ENCODE data around the gene DAP3. TPM values are rescaled to one million over a fixed set of nuclear protein-coding genes. Genes with fewer than 3 reads are reported as not detected.
"Not testable (repeated sequence)": the region's sequence is repeated elsewhere in the genome, so short reads cannot be mapped to it uniquely, and the experiment has no call there.

The DAP3 gene
- total and polyA plus RNA-seq, 10 of the 15 experiments (the other 5 are each of a cell fraction or from before 2014, with no cell fraction given): 60.0 to 223 (median 138) TPM

DNA sequence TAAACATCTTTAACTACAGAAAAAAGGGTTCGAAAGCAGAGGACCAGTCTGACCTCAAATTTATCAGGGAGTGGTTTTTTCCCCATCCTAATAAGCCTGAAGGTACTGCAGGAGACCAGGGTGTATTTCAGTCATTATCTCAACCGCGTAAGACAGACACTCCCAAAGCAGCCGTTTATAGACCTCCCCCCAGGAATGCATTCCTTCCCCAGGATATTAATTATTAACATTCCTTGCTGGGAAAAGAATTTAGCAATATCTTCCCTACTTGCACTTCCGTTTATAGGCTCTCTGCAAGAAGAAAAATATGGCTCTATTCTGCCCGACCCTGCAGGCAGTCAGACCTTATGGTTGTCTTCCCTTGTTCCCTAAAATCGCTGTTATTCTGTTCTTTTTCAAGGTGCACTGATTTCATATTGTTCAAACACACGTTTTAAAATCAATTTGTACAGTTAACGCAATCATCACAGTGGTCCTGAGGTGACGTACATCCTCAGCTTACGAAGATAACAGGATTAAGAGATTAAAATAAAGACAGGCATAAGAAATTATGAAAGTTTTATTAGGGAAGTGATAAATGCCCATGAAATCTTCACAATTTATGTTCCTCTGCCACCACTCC, 46.2 kb upstream of the DAP3 start:
- H3K4me2 ChIP-seq (ENCODE audit: control insufficient read depth, insufficient read depth); BruUV-seq (replicated peaks); ATAC-seq; H3K9ac ChIP-seq (ENCODE audit: control insufficient read depth, insufficient read depth, low read length); H3K27ac ChIP-seq (ENCODE audit: control insufficient read depth, insufficient read depth); H3K4me3 ChIP-seq; in situ Hi-C loops (cut with MboI); SMC1A ChIA-PET (ENCODE audit: uncharacterized antibody, unreplicated experiment); H3K9me3 ChIP-seq (replicated peaks; ENCODE audit: control insufficient read depth, insufficient read depth, low read length); POLR2A ChIA-PET; H4K20me1 ChIP-seq (ENCODE audit: control insufficient read depth, insufficient read depth); H3K4me1 ChIP-seq (ENCODE audit: control insufficient read depth, insufficient read depth, low read length); H3K36me3 ChIP-seq (ENCODE audit: control insufficient read depth in 2 of 2, insufficient read depth in 2 of 2, low read length in 1 of 2); CTCF ChIA-PET; DNase-seq (ENCODE audit: low read depth, low spot score); H2AFZ ChIP-seq (ENCODE audit: control insufficient read depth, low read depth, low read length); H3K79me2 ChIP-seq (ENCODE audit: control insufficient read depth, insufficient read depth, low read length); H3K27me3 ChIP-seq (replicated peaks in 1 of 2; ENCODE audit: control insufficient read depth in 2 of 2, insufficient read depth in 2 of 2, low read length in 1 of 2); FAIRE-seq; intact Hi-C loops (cut with micrococcal nuclease; ENCODE audit: unreplicated experiment); RAD21 ChIA-PET (ENCODE audit: unreplicated experiment): not testable (repeated sequence)
- TF ChIP-seq, protein P1, sequence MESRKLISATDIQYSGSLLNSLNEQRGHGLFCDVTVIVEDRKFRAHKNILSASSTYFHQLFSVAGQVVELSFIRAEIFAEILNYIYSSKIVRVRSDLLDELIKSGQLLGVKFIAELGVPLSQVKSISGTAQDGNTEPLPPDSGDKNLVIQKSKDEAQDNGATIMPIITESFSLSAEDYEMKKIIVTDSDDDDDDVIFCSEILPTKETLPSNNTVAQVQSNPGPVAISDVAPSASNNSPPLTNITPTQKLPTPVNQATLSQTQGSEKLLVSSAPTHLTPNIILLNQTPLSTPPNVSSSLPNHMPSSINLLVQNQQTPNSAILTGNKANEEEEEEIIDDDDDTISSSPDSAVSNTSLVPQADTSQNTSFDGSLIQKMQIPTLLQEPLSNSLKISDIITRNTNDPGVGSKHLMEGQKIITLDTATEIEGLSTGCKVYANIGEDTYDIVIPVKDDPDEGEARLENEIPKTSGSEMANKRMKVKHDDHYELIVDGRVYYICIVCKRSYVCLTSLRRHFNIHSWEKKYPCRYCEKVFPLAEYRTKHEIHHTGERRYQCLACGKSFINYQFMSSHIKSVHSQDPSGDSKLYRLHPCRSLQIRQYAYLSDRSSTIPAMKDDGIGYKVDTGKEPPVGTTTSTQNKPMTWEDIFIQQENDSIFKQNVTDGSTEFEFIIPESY (IDR thresholded peaks at IDR 0.05): peak; percentile 79; the same call in 1 of the 2 replicates
- 0 out of 2 replicates have a peak, but pooled peaks have one; percentile 28 for TF ChIP-seq CBX5 (IDR thresholded peaks at IDR 0.05; ENCODE audit: low read depth)
- 61% methylated on average over 11 of the region's 11 CpGs for WGBS (ENCODE audit: insufficient coverage, insufficient replicate concordance, low lambda C conversion rate, missing lambda C conversion rate)

DNA sequence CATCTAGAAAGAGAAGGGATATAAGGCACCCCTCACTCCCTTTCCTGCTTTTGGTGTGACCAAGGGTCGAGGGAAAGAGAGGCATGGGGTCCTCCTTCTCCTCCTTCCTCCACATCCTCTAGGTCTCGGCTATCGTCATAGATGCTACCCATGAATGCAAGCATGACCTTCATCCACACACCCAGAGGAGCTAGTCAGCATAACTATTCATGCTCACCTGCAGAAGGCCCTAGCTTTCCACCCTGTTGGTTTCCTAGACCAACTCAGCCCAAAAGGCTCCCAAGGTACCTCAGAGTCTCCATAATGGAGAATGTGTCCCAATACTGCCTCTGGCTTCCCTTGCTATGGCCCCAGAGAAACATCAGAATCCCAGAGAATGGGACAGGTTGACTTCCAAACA, 45.7 kb upstream of the DAP3 start:
- ChIA-PET RAD21 (ENCODE audit: unreplicated experiment) (no interaction called here), POLR2A (no interaction called here), CTCF (interaction anchor here (0.6 kb wide), 1 partner anchor 264 kb away, joined by 3 read pairs; no protein-coding TSS in a partner anchor), SMC1A (ENCODE audit: uncharacterized antibody, unreplicated experiment) (no interaction called here)
- Histone ChIP-seq H3K27me3 (replicated peaks in 1 of 2; ENCODE audit: control insufficient read depth in 2 of 2, insufficient read depth in 2 of 2, low read length in 1 of 2) (no peaks in the 10 kb centered on the region), H2AFZ (ENCODE audit: control insufficient read depth, low read depth, low read length) (no peak overlapping the region), H3K9me3 (replicated peaks; ENCODE audit: control insufficient read depth, insufficient read depth, low read length) (peaks cover 6% of the 10 kb centered on the region; the same call in 2 of the 3 replicates), H3K27ac (ENCODE audit: control insufficient read depth, insufficient read depth) (no peak overlapping the region), H3K4me2 (ENCODE audit: control insufficient read depth, insufficient read depth) (no peak overlapping the region), H3K4me1 (ENCODE audit: control insufficient read depth, insufficient read depth, low read length) (no peaks in the 10 kb centered on the region), H3K9ac (ENCODE audit: control insufficient read depth, insufficient read depth, low read length) (no peak overlapping the region), H3K36me3 (ENCODE audit: control insufficient read depth in 2 of 2, insufficient read depth in 2 of 2, low read length in 1 of 2) (no peaks in the 10 kb centered on the region), H3K79me2 (ENCODE audit: control insufficient read depth, insufficient read depth, low read length) (no peaks in the 10 kb centered on the region), H4K20me1 (ENCODE audit: control insufficient read depth, insufficient read depth) (no peaks in the 10 kb centered on the region), H3K4me3 (no peak overlapping the region)
- intact Hi-C loops (cut with micrococcal nuclease; ENCODE audit: unreplicated experiment): no loop called here
- BruUV-seq (replicated peaks): no TSS peak
- TF ChIP-seq, protein P2, sequence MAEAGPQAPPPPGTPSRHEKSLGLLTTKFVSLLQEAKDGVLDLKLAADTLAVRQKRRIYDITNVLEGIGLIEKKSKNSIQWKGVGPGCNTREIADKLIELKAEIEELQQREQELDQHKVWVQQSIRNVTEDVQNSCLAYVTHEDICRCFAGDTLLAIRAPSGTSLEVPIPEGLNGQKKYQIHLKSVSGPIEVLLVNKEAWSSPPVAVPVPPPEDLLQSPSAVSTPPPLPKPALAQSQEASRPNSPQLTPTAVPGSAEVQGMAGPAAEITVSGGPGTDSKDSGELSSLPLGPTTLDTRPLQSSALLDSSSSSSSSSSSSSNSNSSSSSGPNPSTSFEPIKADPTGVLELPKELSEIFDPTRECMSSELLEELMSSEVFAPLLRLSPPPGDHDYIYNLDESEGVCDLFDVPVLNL (IDR thresholded peaks at IDR 0.05; ENCODE audit: low read depth, low read length): no peak
- TF ChIP-seq DPF2 (IDR thresholded peaks at IDR 0.05): no peak
- TF ChIP-seq ZNF217 (IDR thresholded peaks at IDR 0.05): no peak
- TF ChIP-seq ZNF274 (IDR thresholded peaks at IDR 0.05; ENCODE audit: insufficient read depth, insufficient read length): no peak
- no peak for TF ChIP-seq EED (IDR thresholded peaks at IDR 0.05; ENCODE audit: low read depth)
- TF ChIP-seq CHD4 (IDR thresholded peaks at IDR 0.05): no peak
- no peak for TF ChIP-seq ZBED1 (IDR thresholded peaks at IDR 0.05; ENCODE audit: borderline replicate concordance)
- TF ChIP-seq, protein P3, sequence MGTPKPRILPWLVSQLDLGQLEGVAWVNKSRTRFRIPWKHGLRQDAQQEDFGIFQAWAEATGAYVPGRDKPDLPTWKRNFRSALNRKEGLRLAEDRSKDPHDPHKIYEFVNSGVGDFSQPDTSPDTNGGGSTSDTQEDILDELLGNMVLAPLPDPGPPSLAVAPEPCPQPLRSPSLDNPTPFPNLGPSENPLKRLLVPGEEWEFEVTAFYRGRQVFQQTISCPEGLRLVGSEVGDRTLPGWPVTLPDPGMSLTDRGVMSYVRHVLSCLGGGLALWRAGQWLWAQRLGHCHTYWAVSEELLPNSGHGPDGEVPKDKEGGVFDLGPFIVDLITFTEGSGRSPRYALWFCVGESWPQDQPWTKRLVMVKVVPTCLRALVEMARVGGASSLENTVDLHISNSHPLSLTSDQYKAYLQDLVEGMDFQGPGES (IDR thresholded peaks at IDR 0.05): no peak
- no peak for TF ChIP-seq CEBPB (IDR thresholded peaks at IDR 0.05; ENCODE audit: borderline replicate concordance in 1 of 2, low read depth in 2 of 2, low read length in 2 of 2)
- ATAC-seq (no peak), DNase-seq (ENCODE audit: low read depth, low spot score) (no peak), FAIRE-seq (no peak)
- in situ Hi-C loops (cut with MboI): no loop called here
- 85% methylated on average over 3 of the region's 3 CpGs for WGBS (ENCODE audit: insufficient coverage, insufficient replicate concordance, low lambda C conversion rate, missing lambda C conversion rate)

Data from GM12878 (cell line).